ENCODE results near the gene SAFB. TPM values are rescaled to one million over a fixed set of nuclear protein-coding genes. Genes with fewer than 3 reads are reported as not detected.

Gene SAFB
- total RNA-seq, 1 experiment from 2014 or later: 143 TPM

DNA sequence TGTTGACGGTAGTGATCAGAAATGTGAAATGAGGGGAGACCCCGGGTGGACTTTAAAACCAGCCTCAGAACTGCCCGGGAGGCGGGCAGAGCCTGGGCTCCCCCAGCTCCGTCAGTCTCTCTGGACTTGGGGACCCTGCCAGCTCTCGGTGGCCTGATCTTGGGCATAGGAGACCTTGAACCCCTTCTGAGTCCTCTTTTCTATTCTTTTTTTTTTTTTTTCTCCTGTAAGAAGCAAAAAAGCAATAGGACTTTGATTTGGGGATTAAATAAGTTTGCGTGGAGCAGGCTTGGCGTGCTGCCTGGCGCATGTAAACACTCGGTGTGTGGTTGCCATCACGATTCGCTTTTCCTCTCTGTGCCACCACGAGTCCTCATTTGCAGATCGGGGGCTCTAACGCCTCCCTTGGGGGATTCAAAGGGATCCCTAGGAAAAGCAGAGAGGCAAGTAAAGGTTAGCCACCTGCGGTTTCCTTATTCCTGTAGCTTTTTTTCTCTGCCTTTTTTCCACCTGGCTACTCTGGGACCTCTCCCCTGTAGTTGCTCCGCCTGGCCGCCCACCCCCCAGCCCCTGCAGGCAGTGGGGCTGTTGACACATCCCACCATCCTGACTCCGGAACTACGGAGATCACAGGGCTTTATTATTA is 1.3 kb downstream of the SAFB start:
- intact Hi-C loops (cut with micrococcal nuclease): no loop called here
- Histone ChIP-seq H3K4me1 (ENCODE audit: control insufficient read depth in 1 of 2, insufficient read depth in 2 of 2, low read length in 2 of 2) (peaks cover 14 to 24% of the 10 kb centered on the region in 2 experiments; a peak in 3 of 4 replicates), H3K9me2 (ENCODE audit: insufficient read depth) (no peaks in the 10 kb centered on the region), H2AFZ (ENCODE audit: low read depth, low read length, poor library complexity, severe bottlenecking) (no peak overlapping the region), H3K79me2 (ENCODE audit: insufficient read depth, low read length) (peaks cover 97% of the 10 kb centered on the region), H3K4me3 (replicated peaks in 1 of 2; ENCODE audit: low read depth in 1 of 2, low read length in 2 of 2) (peak overlapping the region; percentile 87 to 97), H3K4me2 (ENCODE audit: low read length) (peak overlapping the region; percentile 85), H3K27ac (ENCODE audit: low read depth, low read length) (peak overlapping the region; percentile 92), H3K27me3 (ENCODE audit: insufficient read depth, low read length) (no peaks in the 10 kb centered on the region), H4K20me1 (ENCODE audit: insufficient read depth) (peaks cover 21% of the 10 kb centered on the region), H3K36me3 (ENCODE audit: control insufficient read depth in 1 of 2, insufficient read depth in 2 of 2, low read length in 2 of 2) (peaks cover 39 to 65% of the 10 kb centered on the region in 2 experiments), H3K9me3 (ENCODE audit: control insufficient read depth in 1 of 2, insufficient read depth in 1 of 2, low read depth in 1 of 2, low read length in 2 of 2) (no peaks in the 10 kb centered on the region), H3K9ac (ENCODE audit: low read length) (peak overlapping the region; percentile 98)
- ChIA-PET RAD21 (ENCODE audit: low non-redundant PET in 1 of 2, low total read pairs in 2 of 2, uncharacterized antibody in 2 of 2, unreplicated experiment in 2 of 2) (no interaction called here), POLR2A (interaction anchor here (1.6 kb wide), 1 partner anchor 66 kb away, joined by 3 read pairs; the partner anchor contains the start of gene RPL36), CTCF (no interaction called here)
- BruUV-seq (replicated peaks): no TSS peak
- no peak for TF ChIP-seq CBX3 (IDR thresholded peaks at IDR 0.05; ENCODE audit: low read depth)
- TF ChIP-seq, protein P1, sequence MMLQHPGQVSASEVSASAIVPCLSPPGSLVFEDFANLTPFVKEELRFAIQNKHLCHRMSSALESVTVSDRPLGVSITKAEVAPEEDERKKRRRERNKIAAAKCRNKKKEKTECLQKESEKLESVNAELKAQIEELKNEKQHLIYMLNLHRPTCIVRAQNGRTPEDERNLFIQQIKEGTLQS (IDR thresholded peaks at IDR 0.05): no peak
- ATAC-seq (no peak), DNase-seq (ENCODE audit: low read depth, low spot score) (no peak)

DNA sequence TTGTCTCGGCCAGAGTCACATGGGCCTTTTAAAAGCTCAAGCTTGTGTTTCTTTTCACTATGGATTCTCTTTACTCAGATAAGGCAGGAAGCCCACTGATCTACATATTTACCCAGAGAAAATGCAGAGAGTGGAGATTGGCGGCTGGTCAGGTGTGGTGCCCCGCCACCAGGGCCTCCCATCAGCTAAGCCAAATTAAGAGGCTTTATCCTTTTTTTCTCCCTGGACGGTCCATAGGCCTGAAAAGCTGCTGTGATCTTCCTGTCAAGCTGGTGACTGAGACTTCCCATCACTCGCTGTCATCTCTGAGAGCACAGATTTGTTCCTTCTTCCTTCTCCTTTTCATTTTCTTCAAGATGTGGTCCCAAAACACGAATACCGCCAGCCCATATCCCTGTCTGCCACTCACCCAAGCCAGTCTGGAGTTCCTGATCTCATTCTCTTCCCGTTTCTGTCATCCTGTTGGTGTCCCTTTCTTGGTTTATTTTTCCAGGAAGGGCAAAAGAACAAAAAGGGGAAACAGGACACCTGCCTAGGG is 1.9 kb downstream of the SAFB start:
- TF ChIP-seq SRF (IDR thresholded peaks at IDR 0.05; ENCODE audit: low read depth) (no peak), SIN3A (IDR thresholded peaks at IDR 0.05; ENCODE audit: low read depth) (no peak), SP1 (IDR thresholded peaks at IDR 0.05; ENCODE audit: low read depth) (no peak), YY1 (IDR thresholded peaks at IDR 0.05; ENCODE audit: extremely low read depth, insufficient replicate concordance, low read depth, low read length) (no peak), ELF1 (IDR thresholded peaks at IDR 0.05; ENCODE audit: borderline replicate concordance, low read depth) (no peak), POLR2A (IDR thresholded peaks at IDR 0.05; ENCODE audit: borderline replicate concordance, extremely low read depth, insufficient read depth, insufficient read length) (no peak), ZNF274 (IDR thresholded peaks at IDR 0.05; ENCODE audit: low read depth, low read length) (no peak), JUND (IDR thresholded peaks at IDR 0.05) (no peak)
- TF ChIP-seq, protein P2, sequence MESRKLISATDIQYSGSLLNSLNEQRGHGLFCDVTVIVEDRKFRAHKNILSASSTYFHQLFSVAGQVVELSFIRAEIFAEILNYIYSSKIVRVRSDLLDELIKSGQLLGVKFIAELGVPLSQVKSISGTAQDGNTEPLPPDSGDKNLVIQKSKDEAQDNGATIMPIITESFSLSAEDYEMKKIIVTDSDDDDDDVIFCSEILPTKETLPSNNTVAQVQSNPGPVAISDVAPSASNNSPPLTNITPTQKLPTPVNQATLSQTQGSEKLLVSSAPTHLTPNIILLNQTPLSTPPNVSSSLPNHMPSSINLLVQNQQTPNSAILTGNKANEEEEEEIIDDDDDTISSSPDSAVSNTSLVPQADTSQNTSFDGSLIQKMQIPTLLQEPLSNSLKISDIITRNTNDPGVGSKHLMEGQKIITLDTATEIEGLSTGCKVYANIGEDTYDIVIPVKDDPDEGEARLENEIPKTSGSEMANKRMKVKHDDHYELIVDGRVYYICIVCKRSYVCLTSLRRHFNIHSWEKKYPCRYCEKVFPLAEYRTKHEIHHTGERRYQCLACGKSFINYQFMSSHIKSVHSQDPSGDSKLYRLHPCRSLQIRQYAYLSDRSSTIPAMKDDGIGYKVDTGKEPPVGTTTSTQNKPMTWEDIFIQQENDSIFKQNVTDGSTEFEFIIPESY (IDR thresholded peaks at IDR 0.05; ENCODE audit: extremely low read depth, insufficient replicate concordance, low read length): no peak
- TF ChIP-seq, protein P1 (IDR thresholded peaks at IDR 0.05): no peak
- H3K27me3 ChIP-seq (ENCODE audit: insufficient read depth, low read length): no peaks in the 10 kb centered on the region
- intact Hi-C loops (cut with micrococcal nuclease): no loop called here
- RAD21 ChIA-PET (ENCODE audit: low non-redundant PET in 1 of 2, low total read pairs in 2 of 2, uncharacterized antibody in 2 of 2, unreplicated experiment in 2 of 2): no interaction called here
- peaks cover 27% of the 10 kb centered on the region for H4K20me1 ChIP-seq (ENCODE audit: insufficient read depth)
- H3K36me3 ChIP-seq (ENCODE audit: control insufficient read depth in 1 of 2, insufficient read depth in 2 of 2, low read length in 2 of 2): peaks cover 44 to 65% of the 10 kb centered on the region in 2 experiments
- no peaks in the 10 kb centered on the region for H3K9me3 ChIP-seq (ENCODE audit: control insufficient read depth in 1 of 2, insufficient read depth in 1 of 2, low read depth in 1 of 2, low read length in 2 of 2)
- H3K9me2 ChIP-seq (ENCODE audit: insufficient read depth): no peaks in the 10 kb centered on the region
- peak overlapping the region; percentile 87 to 97 for H3K4me3 ChIP-seq (replicated peaks in 1 of 2; ENCODE audit: low read depth in 1 of 2, low read length in 2 of 2)
- peaks cover 97% of the 10 kb centered on the region for H3K79me2 ChIP-seq (ENCODE audit: insufficient read depth, low read length)
- POLR2A ChIA-PET: interaction anchor here (1.6 kb wide), 1 partner anchor 65 kb away, joined by 3 read pairs; the partner anchor contains the start of gene RPL36
- CTCF ChIA-PET: no interaction called here
- no peak overlapping the region for H2AFZ ChIP-seq (ENCODE audit: low read depth, low read length, poor library complexity, severe bottlenecking)
- H3K27ac ChIP-seq (ENCODE audit: low read depth, low read length): peak overlapping the region; percentile 92; the same call in 1 of the 2 replicates
- H3K9ac ChIP-seq (ENCODE audit: low read length): peak overlapping the region; percentile 98
- ATAC-seq (no peak), DNase-seq (ENCODE audit: low read depth, low spot score) (no peak)
- peak overlapping the region; percentile 85 for H3K4me2 ChIP-seq (ENCODE audit: low read length)
- peaks cover 14 to 24% of the 10 kb centered on the region in 2 experiments; a peak in 3 of 4 replicates for H3K4me1 ChIP-seq (ENCODE audit: control insufficient read depth in 1 of 2, insufficient read depth in 2 of 2, low read length in 2 of 2)
- TSS peak; percentile 31 for BruUV-seq (replicated peaks)
